GM10847 (cell line): ENCODE data around the gene RAD9A.
A peak's percentile ranks its signal among the peaks of the same experiment; 100 is the strongest.

Experiments used
- POLR2A ChIP-seq: IDR thresholded peaks from 2 replicates; pipeline ENCODE4 v1.6.1; 2011; ENCODE audit not compliant: insufficient read length; ENCODE audit errors: extremely low read depth

The RAD9A gene

DNA sequence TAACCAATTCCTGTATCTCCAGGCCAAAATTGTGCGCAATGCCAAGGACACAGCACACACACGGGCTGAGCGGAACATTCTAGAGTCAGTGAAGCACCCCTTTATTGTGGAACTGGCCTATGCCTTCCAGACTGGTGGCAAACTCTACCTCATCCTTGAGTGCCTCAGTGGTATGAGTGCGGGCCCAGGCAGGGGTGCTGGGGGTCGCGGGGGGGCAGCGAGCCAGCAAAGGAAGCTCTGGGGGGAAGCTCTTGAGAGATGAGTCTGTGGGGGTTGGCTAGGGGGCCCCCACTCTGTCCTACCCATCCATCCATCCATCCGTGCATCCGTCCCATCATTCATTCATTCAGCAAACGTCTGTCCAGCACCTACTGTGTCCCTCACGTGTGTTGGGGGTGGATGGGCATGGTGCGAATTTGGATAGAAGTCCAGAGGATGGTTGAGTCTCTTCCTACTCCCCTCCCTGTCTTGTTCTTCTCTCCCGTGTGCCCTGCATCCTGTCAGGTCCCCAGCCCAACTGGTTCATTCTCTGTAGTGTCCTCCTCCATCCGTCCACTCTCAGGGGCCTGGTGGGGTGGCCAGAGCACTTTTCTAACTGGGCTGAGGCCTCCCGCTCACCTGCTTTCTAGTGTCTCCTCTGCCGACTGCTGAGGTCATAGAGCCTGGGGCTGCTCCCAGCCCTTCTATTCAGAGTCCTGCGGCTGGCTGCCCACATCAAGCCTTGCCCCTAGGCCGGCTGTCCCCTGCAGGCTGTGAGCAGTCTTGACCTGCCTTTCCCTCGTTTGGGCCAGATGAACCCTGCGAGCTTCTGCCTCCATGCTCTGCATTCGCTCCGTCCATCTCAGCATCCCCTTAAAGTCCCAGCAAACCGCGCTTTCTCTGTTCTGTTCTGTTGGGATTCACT, 39.8 kb downstream of the RAD9A start:
- TF ChIP-seq POLR2A = no peak

- TF ChIP-seq POLR2A = no peak
Observed at GRCh38 chr11:67432655-67433349, 41.0 kb downstream of the RAD9A start.

DNA sequence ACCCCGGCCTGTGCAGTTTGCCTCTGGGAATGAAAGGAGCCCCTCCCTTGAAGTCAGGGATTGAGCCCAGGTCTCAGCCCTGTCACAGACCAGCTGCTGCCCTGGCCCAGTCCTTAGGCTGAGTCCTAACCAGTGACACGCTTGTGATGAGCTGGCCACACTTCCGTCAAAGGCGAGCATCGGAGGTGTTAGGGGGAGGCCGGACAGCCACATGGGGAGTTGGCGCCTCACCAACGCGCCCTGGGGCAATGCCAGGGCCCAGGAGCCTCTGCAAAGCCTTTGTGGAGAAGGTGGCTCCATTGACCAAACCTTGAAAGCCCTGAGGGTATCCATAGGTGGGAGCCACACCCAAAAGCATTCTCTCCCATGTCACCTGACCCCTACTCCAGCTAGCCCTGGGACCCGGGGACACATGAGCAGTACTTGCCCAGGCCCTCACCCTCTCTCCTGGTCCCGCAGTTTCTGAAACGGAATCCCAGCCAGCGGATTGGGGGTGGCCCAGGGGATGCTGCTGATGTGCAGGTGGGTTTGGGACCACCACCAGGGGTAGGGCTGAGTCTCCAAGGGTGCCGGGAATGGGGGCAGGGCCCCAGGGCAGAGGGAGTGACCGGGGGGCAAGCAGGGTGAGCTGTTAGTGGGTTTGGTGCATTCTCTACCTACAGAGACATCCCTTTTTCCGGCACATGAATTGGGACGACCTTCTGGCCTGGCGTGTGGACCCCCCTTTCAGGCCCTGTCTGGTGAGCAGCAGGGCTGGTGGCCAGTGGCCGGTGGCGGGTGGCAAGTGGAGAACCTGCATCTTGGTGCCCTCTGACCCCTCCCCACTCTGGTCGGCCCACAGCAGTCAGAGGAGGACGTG, 42.0 kb downstream of the RAD9A start:
- TF ChIP-seq POLR2A = no peak

DNA sequence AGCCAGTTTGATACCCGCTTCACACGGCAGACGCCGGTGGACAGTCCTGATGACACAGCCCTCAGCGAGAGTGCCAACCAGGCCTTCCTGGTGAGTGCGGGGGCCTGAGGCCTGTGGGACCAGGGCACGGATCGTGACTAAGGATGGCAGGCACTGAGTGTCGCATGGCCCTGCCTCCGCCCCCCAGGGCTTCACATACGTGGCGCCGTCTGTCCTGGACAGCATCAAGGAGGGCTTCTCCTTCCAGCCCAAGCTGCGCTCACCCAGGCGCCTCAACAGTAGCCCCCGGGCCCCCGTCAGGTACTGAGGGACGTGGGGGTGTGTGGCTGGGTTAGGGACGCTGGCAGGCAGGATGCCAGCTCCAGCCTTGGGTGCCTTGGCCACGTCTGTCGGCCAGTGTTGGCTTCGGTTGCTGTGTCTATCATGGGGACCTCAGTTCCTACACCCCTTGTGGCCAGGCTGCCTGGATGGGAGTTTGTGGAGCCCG, 42.7 kb downstream of the RAD9A start:
- peak; percentile 56 for TF ChIP-seq POLR2A

GRCh38 chr11:67435031-67435726, 43.4 kb downstream of the RAD9A start:
- no peak for TF ChIP-seq POLR2A

- TF ChIP-seq POLR2A = no peak
Observed at GRCh38 chr11:67435727-67436458, 44.1 kb downstream of the RAD9A start.

DNA sequence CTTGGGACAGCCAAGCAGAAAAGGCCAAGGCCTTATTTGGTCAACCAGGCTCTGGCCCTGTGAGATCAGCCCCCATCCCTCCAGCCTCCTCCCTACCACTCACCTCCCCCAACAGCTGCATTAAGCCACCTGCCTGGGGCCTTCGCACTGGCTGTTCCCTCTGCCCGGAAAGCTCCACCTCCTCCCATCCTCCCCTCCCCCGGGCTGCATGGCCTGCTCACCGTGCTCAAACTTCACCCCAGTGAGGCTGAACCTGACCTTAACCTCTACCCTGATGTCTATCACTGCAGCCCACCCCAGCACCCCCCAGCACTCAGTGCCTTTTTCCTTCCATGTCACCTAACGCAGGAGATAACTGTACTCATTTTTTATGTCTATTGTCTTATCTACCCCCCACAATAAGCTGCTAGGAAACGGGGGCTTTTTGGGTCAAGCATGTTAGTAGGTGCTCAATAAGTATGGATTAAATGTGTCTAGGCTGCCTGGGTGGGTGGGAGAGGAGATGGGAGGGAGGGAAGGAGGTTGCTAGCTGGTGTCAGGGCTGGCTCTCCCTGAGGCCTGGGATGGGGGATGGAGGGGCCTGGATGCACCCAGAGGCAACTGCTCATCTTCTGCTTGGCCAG, 44.8 kb downstream of the RAD9A start:
- TF ChIP-seq POLR2A = peak; percentile 9

- peak; percentile 94 for TF ChIP-seq POLR2A
Observed at GRCh38 chr11:67437082-67437808, 45.5 kb downstream of the RAD9A start, which contains the start of gene PTPRCAP. Gene PTPRCAP, minus strand, starts transcription at chr11:67437682. Its CDS starts 63 bp downstream, at chr11:67437619.

GRCh38 chr11:67437809-67438157, 46.0 kb downstream of the RAD9A start:
- no peak for TF ChIP-seq POLR2A

- TF ChIP-seq POLR2A = peak; percentile 34
Observed at GRCh38 chr11:67438158-67438902, 46.5 kb downstream of the RAD9A start.

- no peak for TF ChIP-seq POLR2A
Observed at GRCh38 chr11:67439321-67440228, 47.8 kb downstream of the RAD9A start.
